NCI-H2227 (cell line): ENCODE measurements around the gene ADAMTS2.

Experiments used
- DNase-seq: peaks from one replicate; lab custom pipeline; 2025; ENCODE audit not compliant: unreplicated experiment; lab: John Stamatoyannopoulos, UW

ADAMTS2 gene

GRCh38 chr5:179235416-179236400 lies 109.6 kb downstream of the ADAMTS2 start:
- DNase-seq, result no peak

GRCh38 chr5:179234563-179235135 lies 110.6 kb downstream of the ADAMTS2 start:
- no peak for DNase-seq

GRCh38 chr5:179233909-179234562 lies 111.2 kb downstream of the ADAMTS2 start:
- DNase-seq, result no peak

- no peak for DNase-seq
Measured at GRCh38 chr5:179232091-179232735, 113.0 kb downstream of the ADAMTS2 start.

- DNase-seq, result no peak
Measured at GRCh38 chr5:179231309-179231708, 114.0 kb downstream of the ADAMTS2 start.

GRCh38 chr5:179230061-179230461 lies 115.2 kb downstream of the ADAMTS2 start:
- no peak for DNase-seq

- DNase-seq, result no peak
Measured at GRCh38 chr5:179229331-179229831, 115.9 kb downstream of the ADAMTS2 start.

GRCh38 chr5:179228341-179229121 lies 116.7 kb downstream of the ADAMTS2 start:
- DNase-seq, result no peak

- DNase-seq, result no peak
Measured at GRCh38 chr5:179227580-179228311, 117.5 kb downstream of the ADAMTS2 start.

- DNase-seq, result no peak
Measured at GRCh38 chr5:179227229-179227579, 118.1 kb downstream of the ADAMTS2 start.

GRCh38 chr5:179226696-179227095 lies 118.6 kb downstream of the ADAMTS2 start:
- DNase-seq, result no peak

- no peak for DNase-seq
Measured at GRCh38 chr5:179225387-179225786, 119.9 kb downstream of the ADAMTS2 start.

- no peak for DNase-seq
Measured at GRCh38 chr5:179224741-179225140, 120.5 kb downstream of the ADAMTS2 start.

GRCh38 chr5:179223961-179224360 lies 121.3 kb downstream of the ADAMTS2 start:
- no peak for DNase-seq

GRCh38 chr5:179223528-179223927 lies 121.7 kb downstream of the ADAMTS2 start:
- DNase-seq, result no peak

GRCh38 chr5:179222246-179223017 lies 122.8 kb downstream of the ADAMTS2 start:
- DNase-seq, result no peak

- DNase-seq, result no peak
Measured at GRCh38 chr5:179221877-179222220, 123.4 kb downstream of the ADAMTS2 start.

- no peak for DNase-seq
Measured at GRCh38 chr5:179221196-179221876, 123.9 kb downstream of the ADAMTS2 start.

- no peak for DNase-seq
Measured at GRCh38 chr5:179220716-179221115, 124.5 kb downstream of the ADAMTS2 start.
